ENCODE results near the gene C2CD2.

C2CD2 gene

DNA sequence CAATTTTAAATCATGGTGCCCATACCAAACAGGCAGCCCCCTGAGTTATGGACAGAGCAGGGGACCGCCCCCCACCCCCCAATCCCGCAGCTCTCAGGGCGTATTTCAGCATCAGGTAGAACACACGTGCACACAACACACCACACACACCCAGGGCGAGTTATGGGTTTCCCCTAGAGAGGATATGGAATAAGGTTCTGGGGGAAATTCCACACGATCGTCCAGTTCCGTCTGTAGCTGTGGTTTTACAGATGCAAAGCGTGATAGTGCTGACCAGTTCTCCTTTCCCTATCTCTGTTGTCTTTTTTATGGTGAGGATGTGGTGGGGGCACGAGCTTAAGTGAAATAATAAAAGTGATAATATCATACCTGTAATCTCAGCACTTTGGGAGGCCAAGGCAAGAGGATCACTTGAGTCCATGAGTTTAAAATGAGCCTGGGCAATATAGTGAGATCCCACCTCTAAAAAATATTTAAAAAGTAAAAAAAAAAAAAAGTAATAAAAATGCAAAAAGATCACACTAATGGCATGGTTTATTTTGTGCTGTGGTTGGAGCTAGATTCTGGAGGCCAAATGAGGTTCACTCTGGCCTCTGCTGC is 25.1 kb downstream of the C2CD2 start:
- H3K4me3 ChIP-seq (ENCODE audit: low read depth, low read length), result no peak overlapping the region
- TF ChIP-seq, protein P1, sequence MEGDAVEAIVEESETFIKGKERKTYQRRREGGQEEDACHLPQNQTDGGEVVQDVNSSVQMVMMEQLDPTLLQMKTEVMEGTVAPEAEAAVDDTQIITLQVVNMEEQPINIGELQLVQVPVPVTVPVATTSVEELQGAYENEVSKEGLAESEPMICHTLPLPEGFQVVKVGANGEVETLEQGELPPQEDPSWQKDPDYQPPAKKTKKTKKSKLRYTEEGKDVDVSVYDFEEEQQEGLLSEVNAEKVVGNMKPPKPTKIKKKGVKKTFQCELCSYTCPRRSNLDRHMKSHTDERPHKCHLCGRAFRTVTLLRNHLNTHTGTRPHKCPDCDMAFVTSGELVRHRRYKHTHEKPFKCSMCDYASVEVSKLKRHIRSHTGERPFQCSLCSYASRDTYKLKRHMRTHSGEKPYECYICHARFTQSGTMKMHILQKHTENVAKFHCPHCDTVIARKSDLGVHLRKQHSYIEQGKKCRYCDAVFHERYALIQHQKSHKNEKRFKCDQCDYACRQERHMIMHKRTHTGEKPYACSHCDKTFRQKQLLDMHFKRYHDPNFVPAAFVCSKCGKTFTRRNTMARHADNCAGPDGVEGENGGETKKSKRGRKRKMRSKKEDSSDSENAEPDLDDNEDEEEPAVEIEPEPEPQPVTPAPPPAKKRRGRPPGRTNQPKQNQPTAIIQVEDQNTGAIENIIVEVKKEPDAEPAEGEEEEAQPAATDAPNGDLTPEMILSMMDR (IDR thresholded peaks at IDR 0.05; ENCODE audit: low read depth, low read length), result no peak

DNA sequence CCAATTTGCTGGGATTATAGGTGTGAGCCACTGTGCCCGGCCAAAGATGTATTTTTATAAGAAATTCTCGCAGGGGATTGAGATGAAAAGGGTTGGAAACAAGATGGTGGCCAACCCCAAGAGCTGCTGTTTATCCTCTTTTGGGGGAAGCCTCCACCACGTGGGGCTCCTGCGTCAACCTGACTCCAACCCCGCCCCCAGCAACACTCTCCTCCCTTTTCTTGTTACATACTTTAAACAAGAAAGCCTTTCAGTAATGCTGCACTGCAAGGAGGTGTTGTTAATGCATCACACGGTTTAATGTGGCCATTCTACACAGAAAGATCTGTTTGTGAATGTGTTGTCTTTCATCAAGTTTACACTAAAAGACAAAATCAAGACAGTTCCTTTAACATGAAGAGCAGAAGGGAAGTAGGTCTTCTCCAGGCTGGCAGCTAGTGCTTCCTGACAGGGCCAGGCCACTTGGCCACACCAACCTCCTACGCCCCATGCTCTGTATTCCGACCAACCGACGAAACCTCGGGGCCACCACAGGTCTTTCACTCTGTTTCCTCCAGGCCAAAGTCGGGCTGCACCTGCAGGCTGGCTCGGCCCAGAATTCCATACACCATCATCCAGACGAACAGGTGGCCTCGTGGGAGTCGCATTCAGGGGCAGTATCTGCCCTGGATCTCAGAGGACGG is 25.9 kb downstream of the C2CD2 start:
- TF ChIP-seq, protein P1 (IDR thresholded peaks at IDR 0.05; ENCODE audit: low read depth, low read length), result no peak
- H3K4me3 ChIP-seq (ENCODE audit: low read depth, low read length), result no peak overlapping the region

DNA sequence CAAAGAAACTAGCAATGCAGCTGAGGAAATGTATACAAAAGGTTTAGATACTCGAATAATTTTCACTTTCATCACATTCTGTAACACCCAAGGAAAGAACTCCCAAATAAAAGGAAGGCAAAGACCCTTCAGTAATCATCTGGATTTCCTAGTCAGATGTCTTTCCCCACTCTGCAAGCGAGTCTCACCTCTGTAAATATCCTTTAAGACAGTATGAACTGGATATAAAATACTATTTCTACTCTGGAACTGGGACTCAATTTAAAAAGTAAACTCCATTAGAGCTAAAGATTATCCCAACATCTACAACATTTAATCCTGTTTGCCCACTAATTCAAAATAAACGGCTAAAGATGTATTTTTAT is 27.0 kb downstream of the C2CD2 start:
- peak overlapping the region; percentile 14 for H3K4me3 ChIP-seq (ENCODE audit: low read depth, low read length)
- TF ChIP-seq, protein P1 (IDR thresholded peaks at IDR 0.05; ENCODE audit: low read depth, low read length), result no peak

DNA sequence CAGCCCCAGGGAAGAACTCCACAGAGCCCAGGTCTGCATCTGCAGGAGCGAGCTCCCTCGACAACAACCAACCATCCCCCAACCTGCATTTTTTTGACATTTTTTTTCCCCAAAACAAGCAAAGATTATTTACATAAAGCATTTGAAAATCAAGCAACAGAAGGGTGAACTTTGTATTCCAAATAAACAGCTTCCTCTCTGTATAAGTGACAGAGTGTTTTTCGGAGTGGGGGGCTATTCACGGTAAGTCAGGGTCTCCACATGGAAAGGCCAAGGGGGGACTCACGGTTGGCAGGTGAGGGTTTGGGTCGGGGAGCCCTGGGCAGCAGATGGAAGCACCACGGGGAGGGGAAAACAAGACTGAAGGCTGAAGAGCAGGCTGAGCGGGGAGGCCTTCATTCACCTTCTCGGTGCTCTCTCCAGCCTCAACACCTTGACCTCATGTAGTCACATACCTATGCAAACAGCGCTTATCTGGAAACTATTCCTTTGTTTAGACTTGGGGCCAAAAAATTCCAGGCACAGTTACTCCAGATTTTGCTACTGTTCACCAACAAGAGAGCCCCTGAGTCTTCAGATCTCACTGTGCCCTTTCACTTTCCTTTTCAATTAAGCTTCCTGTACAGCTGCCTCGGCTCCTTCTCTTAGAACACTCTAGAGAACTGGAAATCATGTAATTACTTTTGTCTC is 27.6 kb downstream of the C2CD2 start:
- peak overlapping the region; percentile 14 for H3K4me3 ChIP-seq (ENCODE audit: low read depth, low read length)
- TF ChIP-seq, protein P1 (IDR thresholded peaks at IDR 0.05; ENCODE audit: low read depth, low read length), result no peak

DNA sequence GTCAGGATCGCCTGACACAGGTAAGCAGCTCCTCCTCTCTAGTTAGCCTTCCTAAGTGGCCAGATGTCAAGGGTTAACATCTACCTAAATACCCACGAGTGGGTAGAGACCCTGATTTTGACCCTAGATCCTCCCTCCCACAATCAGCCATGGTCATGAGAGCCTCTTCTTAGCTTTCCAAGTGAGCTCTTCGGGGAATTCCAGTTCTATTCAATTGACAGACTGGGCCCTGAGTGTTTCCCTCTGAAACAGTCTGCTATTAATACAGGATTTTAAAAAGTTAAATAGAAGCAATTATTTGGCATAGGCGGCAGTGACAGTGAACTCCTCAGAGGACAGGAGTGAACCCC is 28.1 kb downstream of the C2CD2 start:
- no peak overlapping the region; the same call in 1 of the 2 replicates for H3K4me3 ChIP-seq (ENCODE audit: low read depth, low read length)
- TF ChIP-seq, protein P1 (IDR thresholded peaks at IDR 0.05; ENCODE audit: low read depth, low read length), result no peak

DNA sequence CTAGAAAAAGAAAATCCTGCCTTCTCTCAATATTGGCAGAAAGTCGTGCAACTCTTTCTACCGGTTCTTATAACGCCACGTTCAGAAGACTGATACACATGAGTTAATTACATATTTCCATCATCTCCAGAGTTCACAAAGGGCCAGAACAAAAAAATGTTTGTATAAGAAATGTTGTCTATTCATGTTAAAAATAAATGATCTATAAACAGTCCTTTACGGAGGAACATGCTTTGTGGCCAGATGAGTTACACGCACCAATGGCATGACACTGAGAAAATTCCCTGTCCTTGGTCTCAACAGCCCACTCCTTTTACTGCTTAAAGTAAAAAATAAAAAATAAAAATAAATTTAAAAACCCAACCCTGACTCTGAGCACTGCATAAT is 29.5 kb downstream of the C2CD2 start:
- H3K4me3 ChIP-seq (ENCODE audit: low read depth, low read length), result no peak overlapping the region
- TF ChIP-seq, protein P1 (IDR thresholded peaks at IDR 0.05; ENCODE audit: low read depth, low read length), result no peak

Data from WI38 (cell line).